Motor neuron (in vitro differentiated cells): Measurements from ENCODE around the gene ITGA2B. TPM values are rescaled to one million over a fixed set of nuclear protein-coding genes. Genes with fewer than 3 reads are reported as not detected.

Experiments used
- ATAC-seq, 8 experiments: fragments of 200-7000 bp; cut with Tn5 transposase; replicated peaks in 6 of 8; 2 replicates each; pipeline ENCODE4 v1.8.0; 2021; ENCODE audit warnings: mild to moderate bottlenecking in 8 of 8, moderate library complexity in 8 of 8
- H3K27ac ChIP-seq, 2 donors: fragments of 250-450 bp; sonication (Bioruptor Pico); 2 replicates each; pipeline ENCODE4 v1.9.0; 2021; ENCODE audit warnings: antibody characterized with exemption in 2 of 2, mild to moderate bottlenecking in 2 of 2, moderate library complexity in 1 of 2
- H3K4me1 ChIP-seq, 2 donors: fragments of 250-450 bp; sonication (Bioruptor Pico); replicated peaks in 1 of 2; 2 replicates each; pipeline ENCODE4 v1.6.1; 2021; ENCODE audit warnings: antibody characterized with exemption in 2 of 2, mild to moderate bottlenecking in 2 of 2, moderate library complexity in 1 of 2
- H3K4me3 ChIP-seq, 5 donors: fragments of 250-450 bp; sonication (Bioruptor Pico); 2 replicates each; pipeline ENCODE4 v1.9.0; 2021; ENCODE audit warnings: antibody characterized with exemption in 5 of 5, mild to moderate bottlenecking in 5 of 5, moderate library complexity in 4 of 5
- WGBS, 10 experiments: fragments of 450-650 bp; shearing (Covaris generic); methylation state at CpG; one replicate each; pipeline ENCODE4 v1.0.0; 2022; 5-methylcytosine and 5-hydroxymethylcytosine counted together
- in situ Hi-C, 9 experiments: fragments of 400-800 bp; cut with MboI; loops; one replicate each; pipeline ENCODE4 v1.15.0; 2021; ENCODE audit warnings: low sequenced_read_pairs in 9 of 9, low pct_unique_long_range_greater_than_20kb in 2 of 9; ENCODE audit not compliant: unreplicated experiment in 9 of 9
- total RNA-seq, 8 experiments: library from RNA; unstranded; fragments of 300-600 nt; gene quantifications; 2 replicates each; pipeline versions ENCODE4 v1.2.3 to v1.2.4, GENCODE V29; 2022

Gene ITGA2B
- total RNA-seq, 8 experiments from 2014 or later: 0.38 to 3.4 (median 1.5) TPM

- in situ Hi-C loops: no loop called here
- 0 to 80% (median 65%) methylated on average over 1 to 4 of the region's 11 CpGs; no CpG with 5 or more reads in 4 of the 10 experiments for WGBS, 10 experiments
- peak overlapping the region; percentile 70 to 93 (median 82) for H3K4me3 ChIP-seq
- no peak for ATAC-seq
- H3K4me1 ChIP-seq: peaks cover 24 to 26% of the 10 kb centered on the region in 2 donors
- peak overlapping the region; percentile 32 to 90 for H3K27ac ChIP-seq
Measured at GRCh38 chr17:44361292-44362260, 27.9 kb downstream of the ITGA2B start.

- peaks cover 24 to 26% of the 10 kb centered on the region in 2 donors for H3K4me1 ChIP-seq
- WGBS, 10 experiments: 17 to 40% methylated on average over 2 of the region's 5 CpGs; no CpG with 5 or more reads in 8 of the 10 experiments
- in situ Hi-C loops: no loop called here
- H3K4me3 ChIP-seq: peak overlapping the region in 1 of 5 donors; percentile 82
- ATAC-seq: peak in 7 of 8 experiments; percentile 10 to 51 (median 36)
- peak overlapping the region; percentile 32 to 90 for H3K27ac ChIP-seq
Measured at GRCh38 chr17:44360826-44361225, 28.6 kb downstream of the ITGA2B start.

- Histone ChIP-seq H3K27ac (no peak overlapping the region), H3K4me3 (no peak overlapping the region), H3K4me1 (peaks cover 23 to 24% of the 10 kb centered on the region in 2 donors)
- no peak for ATAC-seq
- in situ Hi-C loops: no loop called here
- WGBS, 10 experiments: 0 to 88% (median 63%) methylated on average over 1 to 4 of the region's 6 CpGs; no CpG with 5 or more reads in 6 of the 10 experiments
Measured at GRCh38 chr17:44360144-44360533, 29.3 kb downstream of the ITGA2B start.

GRCh38 chr17:44359458-44360143 is 29.8 kb downstream of the ITGA2B start:
- in situ Hi-C loops: no loop called here
- no peak overlapping the region for H3K27ac ChIP-seq
- no peak for ATAC-seq
- peaks cover 23 to 24% of the 10 kb centered on the region in 2 donors for H3K4me1 ChIP-seq
- WGBS, 10 experiments: 40 to 97% (median 81%) methylated on average over 1 to 7 of the region's 14 CpGs; no CpG with 5 or more reads in 6 of the 10 experiments
- H3K4me3 ChIP-seq: no peak overlapping the region

- WGBS, 10 experiments: 14 to 94% (median 86%) methylated on average over 1 to 4 of the region's 6 CpGs; no CpG with 5 or more reads in 3 of the 10 experiments
- no peak for ATAC-seq
- H3K4me3 ChIP-seq: no peak overlapping the region
- H3K4me1 ChIP-seq: peaks cover 23 to 24% of the 10 kb centered on the region in 2 donors
- H3K27ac ChIP-seq: no peak overlapping the region
- in situ Hi-C loops: no loop called here
Measured at GRCh38 chr17:44359006-44359405, 30.4 kb downstream of the ITGA2B start.

GRCh38 chr17:44358066-44358465 is 31.4 kb downstream of the ITGA2B start:
- 92 to 100% (median 100%) methylated on average over 1 to 4 of the region's 9 CpGs; no CpG with 5 or more reads in 7 of the 10 experiments for WGBS, 10 experiments

GRCh38 chr17:44356241-44356640 is 33.2 kb downstream of the ITGA2B start:
- Histone ChIP-seq H3K27ac (no peak overlapping the region), H3K4me3 (no peak overlapping the region), H3K4me1 (peaks cover 18 to 19% of the 10 kb centered on the region in 2 donors)
- in situ Hi-C loops: no loop called here
- ATAC-seq: no peak
- WGBS, 10 experiments: 79 to 100% (median 96%) methylated on average over 3 to 7 of the region's 11 CpGs; no CpG with 5 or more reads in 5 of the 10 experiments

More at GRCh38 chr17:44358066-44358465, 31.4 kb downstream of the ITGA2B start:
- in situ Hi-C loops: no loop called here
- ATAC-seq: no peak
- no peak overlapping the region for H3K4me3 ChIP-seq
- H3K4me1 ChIP-seq: peaks cover 27 to 28% of the 10 kb centered on the region in 2 donors
- H3K27ac ChIP-seq: no peak overlapping the region

- Histone ChIP-seq H3K4me1 (peaks cover 12 to 13% of the 10 kb centered on the region in 2 donors), H3K27ac (no peak overlapping the region), H3K4me3 (no peak overlapping the region)
- no peak for ATAC-seq
- in situ Hi-C loops: no loop called here
- 87% methylated on average over 3 of the region's 17 CpGs; no CpG with 5 or more reads in 9 of the 10 experiments for WGBS, 10 experiments
Measured at GRCh38 chr17:44355642-44356099, 33.8 kb downstream of the ITGA2B start.

GRCh38 chr17:44354582-44355561 is 34.6 kb downstream of the ITGA2B start:
- 44 to 100% (median 74%) methylated on average over 2 to 9 of the region's 77 CpGs; no CpG with 5 or more reads in 6 of the 10 experiments for WGBS, 10 experiments
- ATAC-seq: peak in 4 of 8 experiments; percentile 1 to 13 (median 9)
- H3K4me3 ChIP-seq: no peak overlapping the region
- H3K27ac ChIP-seq: no peak overlapping the region
- in situ Hi-C loops: no loop called here
- H3K4me1 ChIP-seq: peaks cover 4 to 7% of the 10 kb centered on the region in 2 donors

GRCh38 chr17:44353672-44354331 is 35.6 kb downstream of the ITGA2B start:
- WGBS, 10 experiments: 8 to 43% methylated on average over 7 to 8 of the region's 98 CpGs; no CpG with 5 or more reads in 8 of the 10 experiments
- Histone ChIP-seq H3K27ac (peak overlapping the region in 1 of 2 donors; percentile 31), H3K4me3 (peak overlapping the region in 2 of 5 donors; percentile 1 to 25), H3K4me1 (peaks cover 4 to 7% of the 10 kb centered on the region in 2 donors)
- in situ Hi-C loops: no loop called here
- peak in 4 of 8 experiments; percentile 39 to 74 (median 58) for ATAC-seq

- ATAC-seq: peak in 5 of 8 experiments; percentile 31 to 60 (median 51)
Measured at GRCh38 chr17:44352828-44353671, 36.4 kb downstream of the ITGA2B start.

More at GRCh38 chr17:44352828-44353671, 36.4 kb downstream of the ITGA2B start:
- Histone ChIP-seq H3K27ac (peak overlapping the region in 1 of 2 donors; percentile 31), H3K4me1 (peaks cover 4 to 7% of the 10 kb centered on the region in 2 donors), H3K4me3 (peak overlapping the region in 2 of 5 donors; percentile 1 to 25)
- 94 to 100% methylated on average over 2 to 5 of the region's 22 CpGs; no CpG with 5 or more reads in 8 of the 10 experiments for WGBS, 10 experiments
- in situ Hi-C loops: no loop called here
